ENCODE measurements around the gene ZBTB26.

ZBTB26 gene

GRCh38 chr9:122931226-122932121 lies at the start of gene ZBTB26:
TSS of gene ZBTB26 (minus strand) at chr9:122931512. CDS start at chr9:122919934, 11,578 bp downstream.
- DNase-seq (ENCODE audit: low read depth, low spot score): peak; percentile 73

GRCh38 chr9:122978601-122979000 lies 47.3 kb upstream of the ZBTB26 start:
- no peak for DNase-seq (ENCODE audit: low read depth, low spot score)

GRCh38 chr9:122975196-122975595 lies 43.9 kb upstream of the ZBTB26 start:
- no peak for DNase-seq (ENCODE audit: low read depth, low spot score)

- no peak for DNase-seq (ENCODE audit: low read depth, low spot score)
These were observed 29.8 kb upstream of the ZBTB26 start for GRCh38 chr9:122961139-122961538.

- DNase-seq (ENCODE audit: low read depth, low spot score): no peak
These were observed 24.6 kb upstream of the ZBTB26 start for GRCh38 chr9:122955961-122956360.

GRCh38 chr9:122954253-122954691 lies 23.0 kb upstream of the ZBTB26 start:
- DNase-seq (ENCODE audit: low read depth, low spot score): no peak

GRCh38 chr9:122951056-122951455 lies 19.7 kb upstream of the ZBTB26 start:
- no peak for DNase-seq (ENCODE audit: low read depth, low spot score)

- no peak for DNase-seq (ENCODE audit: low read depth, low spot score)
These were observed 19.0 kb upstream of the ZBTB26 start for GRCh38 chr9:122950263-122950662.

- no peak for DNase-seq (ENCODE audit: low read depth, low spot score)
These were observed 18.4 kb upstream of the ZBTB26 start for GRCh38 chr9:122949696-122950095.

- DNase-seq (ENCODE audit: low read depth, low spot score): no peak
These were observed 17.0 kb upstream of the ZBTB26 start for GRCh38 chr9:122948313-122948712.

- no peak for DNase-seq (ENCODE audit: low read depth, low spot score)
These were observed 15.2 kb upstream of the ZBTB26 start for GRCh38 chr9:122946461-122947005.

- no peak for DNase-seq (ENCODE audit: low read depth, low spot score)
These were observed 13.9 kb upstream of the ZBTB26 start for GRCh38 chr9:122944960-122945888.

GRCh38 chr9:122941582-122942234 lies 10.4 kb upstream of the ZBTB26 start:
- no peak for DNase-seq (ENCODE audit: low read depth, low spot score)

- DNase-seq (ENCODE audit: low read depth, low spot score): peak; percentile 98
These were observed 9.7 kb upstream of the ZBTB26 start, which contains the start of gene RABGAP1 for GRCh38 chr9:122940749-122941581. TSS of gene RABGAP1 (plus strand) at chr9:122941020. CDS start at chr9:122957060, 16,040 bp downstream.

- DNase-seq (ENCODE audit: low read depth, low spot score): no peak
These were observed 9.1 kb upstream of the ZBTB26 start for GRCh38 chr9:122940454-122940748.

GRCh38 chr9:122939601-122940000 lies 8.3 kb upstream of the ZBTB26 start:
- DNase-seq (ENCODE audit: low read depth, low spot score): no peak

- DNase-seq (ENCODE audit: low read depth, low spot score): no peak
These were observed 5.6 kb upstream of the ZBTB26 start for GRCh38 chr9:122936883-122937282.

GRCh38 chr9:122936464-122936863 lies 5.2 kb upstream of the ZBTB26 start:
- DNase-seq (ENCODE audit: low read depth, low spot score): no peak

GRCh38 chr9:122930541-122931225 lies 629 bp downstream of the ZBTB26 start:
- DNase-seq (ENCODE audit: low read depth, low spot score): no peak

GRCh38 chr9:122929796-122930354 lies 1.4 kb downstream of the ZBTB26 start:
- DNase-seq (ENCODE audit: low read depth, low spot score): no peak

Data from activated naive CD8-positive, alpha-beta T cell treated with anti-CD3 and anti-CD28 coated beads, Interleukin-2, amount 50 U/mL, for 16 hours (primary cell).